NCI-H128 (cell line): ENCODE data around the gene COL4A1.

Experiments used
- DNase-seq: peaks from one replicate; lab custom pipeline; 2025; ENCODE audit not compliant: unreplicated experiment; lab: John Stamatoyannopoulos, UW

The COL4A1 gene

GRCh38 chr13:110173247-110173818 lies 133.6 kb downstream of the COL4A1 start:
- DNase-seq, result no peak

- no peak for DNase-seq
Measured at GRCh38 chr13:110170882-110171281, 136.1 kb downstream of the COL4A1 start.

GRCh38 chr13:110170020-110170790 lies 136.8 kb downstream of the COL4A1 start:
- no peak for DNase-seq

DNA sequence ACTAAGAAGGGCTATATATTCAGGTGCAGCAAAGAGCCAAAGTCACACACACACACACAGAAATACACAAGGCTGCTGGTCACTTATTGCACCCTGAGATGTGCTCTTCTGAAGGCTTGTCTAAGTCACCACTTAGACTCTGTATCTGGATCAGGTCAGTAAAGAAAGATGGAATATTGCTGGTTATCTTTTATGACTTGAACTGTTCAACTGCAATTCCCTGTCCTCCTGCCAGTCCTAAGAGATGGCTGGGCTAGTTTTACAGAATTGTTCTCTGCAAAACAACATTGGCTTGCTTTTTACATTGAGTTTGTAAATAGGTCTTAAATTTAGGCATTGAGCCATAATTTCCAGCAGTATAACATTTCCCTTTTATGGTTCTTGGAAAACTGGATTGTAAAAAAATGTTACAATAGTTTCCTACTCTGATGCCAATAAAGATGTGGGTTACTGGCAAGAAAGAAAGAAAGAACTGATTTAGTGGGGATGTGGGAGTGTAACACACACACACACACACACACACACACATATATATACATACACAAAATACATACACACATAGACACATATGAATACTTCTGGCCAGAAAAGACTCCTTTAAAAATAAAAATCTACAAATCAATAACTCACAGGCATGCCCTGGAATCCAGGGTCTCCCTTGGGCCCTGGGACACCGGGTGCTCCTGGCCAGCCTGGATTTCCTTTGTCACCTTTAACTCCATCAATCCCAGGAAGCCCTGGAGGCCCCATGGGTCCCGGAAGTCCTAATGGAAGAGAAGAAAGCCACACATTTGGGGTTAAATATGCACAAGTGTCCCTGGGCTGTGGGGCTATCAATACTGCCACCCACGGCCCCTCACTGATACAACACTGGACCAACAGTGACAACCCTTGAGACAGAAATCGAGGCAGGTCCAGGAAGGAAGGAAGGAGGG lies 137.7 kb downstream of the COL4A1 start:
- DNase-seq, result no peak

DNA sequence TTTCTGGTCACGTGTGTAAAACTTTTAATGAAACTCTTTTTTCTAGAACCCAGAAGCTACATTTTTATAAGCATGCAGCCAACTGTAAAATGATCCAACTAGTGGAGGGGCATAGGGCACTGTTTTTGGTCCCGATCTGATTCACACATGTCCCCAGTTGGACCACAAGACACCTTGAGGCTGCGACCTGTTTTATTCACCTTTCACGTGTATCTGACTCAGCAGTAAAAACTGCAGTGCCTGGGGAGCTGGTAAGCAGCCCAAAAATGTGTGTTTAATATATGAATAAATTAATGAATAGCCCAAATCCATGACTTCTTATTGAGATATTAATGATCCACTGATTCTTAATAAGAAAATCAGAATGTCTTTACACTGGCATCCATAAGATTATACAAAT lies 140.4 kb downstream of the COL4A1 start:
- no peak for DNase-seq

DNA sequence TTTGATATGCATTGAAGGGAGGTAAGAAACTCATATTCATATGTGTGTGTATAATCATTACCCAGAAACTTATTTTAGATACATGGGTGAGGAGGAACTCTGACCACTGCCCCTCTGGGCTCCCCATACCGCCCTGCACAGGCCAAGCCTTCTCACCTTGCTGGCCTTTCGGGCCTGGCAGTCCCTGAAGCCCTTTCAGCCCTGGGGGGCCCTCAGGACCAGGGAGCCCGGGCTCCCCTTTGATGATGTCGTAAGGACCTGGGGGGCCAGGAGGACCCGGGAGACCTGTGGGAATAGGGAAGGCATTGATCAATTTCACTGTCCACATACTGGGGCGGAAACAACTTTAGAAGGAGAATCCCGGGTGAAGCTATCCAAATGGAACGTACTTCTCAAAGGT lies 142.3 kb downstream of the COL4A1 start:
- DNase-seq, result no peak

DNA sequence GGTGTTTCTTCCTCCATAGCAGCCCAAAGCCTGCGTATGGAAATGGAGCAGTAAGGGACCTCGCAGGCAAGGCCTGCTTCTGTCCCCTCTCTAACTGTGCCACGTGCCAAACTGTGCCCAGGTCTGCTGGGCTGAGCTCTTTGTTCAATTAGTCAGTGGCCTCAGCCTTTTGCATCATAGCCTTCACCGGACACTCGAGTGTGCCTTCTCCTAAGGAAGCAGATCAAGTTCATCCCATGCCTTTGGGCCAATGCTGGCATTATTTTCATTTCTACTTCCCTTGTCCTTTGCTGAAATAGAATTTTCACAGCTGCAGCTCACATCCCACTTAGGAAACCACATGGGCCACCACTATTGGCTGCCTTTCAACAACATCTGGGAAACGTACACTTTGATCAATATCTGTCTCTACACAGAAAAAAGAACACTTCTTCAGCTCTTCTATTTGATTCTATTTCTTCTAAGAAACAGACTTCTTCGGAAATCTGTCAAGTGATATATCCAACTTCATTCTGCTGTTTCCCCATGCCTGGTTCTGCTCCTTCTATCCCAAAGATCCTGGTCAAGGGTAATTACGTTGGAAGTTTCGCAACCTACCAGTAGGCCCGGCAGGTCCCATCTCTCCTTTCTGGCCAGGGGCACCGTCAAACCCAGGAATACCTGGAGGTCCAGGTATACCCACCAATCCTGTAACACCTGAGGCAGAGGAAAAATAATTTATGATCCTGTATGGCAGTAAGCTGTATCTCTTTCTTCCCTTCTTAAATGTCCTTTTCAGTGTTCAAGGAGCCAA lies 143.9 kb downstream of the COL4A1 start:
- DNase-seq, result no peak

DNA sequence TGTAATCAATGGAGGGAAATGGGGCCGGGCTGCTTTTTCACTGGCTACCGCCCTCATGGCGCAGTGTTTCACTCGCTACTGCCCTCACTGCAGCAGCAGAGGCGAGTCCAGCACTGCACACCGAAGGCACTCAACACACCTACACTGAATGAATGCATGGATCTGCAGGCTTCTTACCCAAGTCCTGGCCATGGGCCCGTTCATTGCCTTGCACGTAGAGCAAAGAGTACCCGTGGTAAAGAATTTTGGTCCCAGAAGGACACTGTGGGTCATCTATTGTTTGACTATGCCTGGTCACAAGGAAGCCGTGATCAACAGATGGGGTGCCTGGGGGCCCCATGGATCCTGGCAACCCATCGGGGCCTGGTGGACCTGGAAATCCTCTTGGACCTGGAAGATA lies 144.9 kb downstream of the COL4A1 start:
- DNase-seq, result no peak

GRCh38 chr13:110161112-110161882 lies 145.7 kb downstream of the COL4A1 start:
- DNase-seq, result no peak

DNA sequence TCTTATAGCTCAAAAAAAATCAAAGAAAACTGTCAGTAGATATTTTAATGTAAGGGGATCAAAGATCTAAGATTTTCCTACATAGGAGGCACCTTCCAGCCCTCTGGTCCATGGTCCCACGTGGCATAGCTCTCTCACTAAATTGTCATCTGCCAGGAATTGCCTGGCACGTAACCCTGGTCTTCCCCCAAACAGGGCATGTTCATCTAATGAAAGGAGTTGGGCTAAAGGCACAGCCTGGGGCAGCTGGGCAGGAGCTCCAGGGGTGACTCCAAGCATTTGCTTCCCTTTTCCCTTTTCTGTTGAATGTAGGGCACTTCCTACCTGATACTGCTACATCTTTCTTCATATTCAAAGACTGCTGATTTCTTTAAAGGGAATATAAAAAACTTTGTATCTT lies 148.7 kb downstream of the COL4A1 start:
- no peak for DNase-seq

DNA sequence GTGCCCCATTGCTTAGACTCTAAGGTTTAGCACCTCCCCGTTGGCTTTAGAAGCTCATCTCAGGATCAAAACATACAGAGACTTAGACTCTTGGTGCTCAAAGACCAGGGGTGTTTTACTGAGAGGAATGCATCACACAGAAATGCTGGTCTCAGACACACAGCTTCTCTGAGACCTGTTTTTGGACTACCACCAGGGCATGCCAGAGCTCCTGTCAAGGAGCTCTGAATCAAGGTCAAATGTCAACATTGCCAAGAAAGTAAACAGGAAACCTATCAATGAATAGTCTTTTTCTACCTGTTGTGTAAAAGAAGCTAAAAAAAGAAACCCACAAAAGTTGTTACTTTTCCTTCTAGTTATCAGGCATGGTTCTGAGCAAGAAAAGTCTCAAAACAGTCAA lies 149.2 kb downstream of the COL4A1 start:
- no peak for DNase-seq

- no peak for DNase-seq
Measured at GRCh38 chr13:110156301-110157049, 150.5 kb downstream of the COL4A1 start.

GRCh38 chr13:110155072-110155471 lies 151.9 kb downstream of the COL4A1 start:
- no peak for DNase-seq

- no peak for DNase-seq
Measured at GRCh38 chr13:110154410-110154933, 152.5 kb downstream of the COL4A1 start.

- DNase-seq, result no peak
Measured at GRCh38 chr13:110152351-110152750, 154.6 kb downstream of the COL4A1 start.

DNA sequence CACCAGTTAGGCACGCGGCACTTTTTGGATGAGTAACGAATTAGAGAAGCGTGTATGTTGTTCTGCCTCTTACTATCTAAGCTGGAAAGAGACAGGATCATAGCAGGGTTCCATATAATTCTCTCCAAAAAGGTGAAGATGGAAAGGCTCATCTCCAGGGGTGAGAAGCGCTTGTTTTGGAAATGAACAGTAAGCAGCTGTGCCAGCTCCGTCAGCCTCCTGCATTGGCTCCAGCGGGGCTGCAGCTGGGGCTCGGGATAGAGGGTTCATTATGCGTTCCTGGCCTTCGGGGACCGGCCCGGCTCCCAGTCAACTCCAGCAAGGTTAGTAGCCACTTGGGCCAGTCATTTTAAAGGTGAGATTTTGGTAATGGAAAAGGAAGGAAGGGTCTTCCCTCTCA lies 155.5 kb downstream of the COL4A1 start:
- no peak for DNase-seq

GRCh38 chr13:110150384-110151101 lies 156.4 kb downstream of the COL4A1 start:
- no peak for DNase-seq

DNA sequence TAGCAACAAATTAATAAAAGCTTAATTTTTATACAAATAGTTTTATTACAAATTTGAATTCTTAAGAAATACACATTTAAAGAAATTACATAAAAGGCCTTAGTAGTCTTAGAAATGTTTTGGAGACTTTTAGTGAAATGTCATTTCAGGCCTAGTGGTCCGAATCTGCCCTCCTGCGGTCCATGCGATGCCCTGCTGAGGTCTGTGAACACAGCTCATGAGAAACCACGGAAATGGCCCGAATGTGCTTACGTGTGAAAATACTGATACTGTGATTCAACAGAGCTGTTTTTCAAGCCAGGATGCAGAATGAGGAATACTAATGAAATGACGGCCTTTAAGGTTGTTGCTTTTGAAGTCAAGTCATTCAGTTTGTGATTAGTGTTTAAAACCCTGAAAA lies 157.9 kb downstream of the COL4A1 start:
- DNase-seq, result no peak

DNA sequence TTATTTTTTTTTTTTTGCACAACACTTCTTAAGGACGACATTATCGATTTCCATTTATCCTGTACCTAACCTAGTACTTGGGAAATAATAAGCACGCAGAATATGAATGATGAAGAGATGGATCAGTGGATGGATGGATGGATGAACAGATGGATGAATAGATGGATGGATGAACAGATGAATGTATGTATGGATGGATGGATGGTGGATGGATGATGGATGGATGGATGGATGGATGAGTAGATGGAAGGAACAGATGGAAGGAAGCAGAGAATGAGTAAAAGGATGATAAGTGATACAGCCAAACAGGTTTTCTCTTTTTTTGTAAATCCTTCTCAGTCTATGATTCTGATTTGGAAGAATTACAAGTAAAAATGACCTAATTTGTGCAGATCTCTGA lies 166.9 kb downstream of the COL4A1 start:
- no peak for DNase-seq
